Vagina (tissue), 2 donors: ENCODE results near the gene PRSS33.

ENCODE experiments used
- CTCF ChIP-seq, 3 experiments: fragments of 450-650 bp in 2 of 3; fragments of 200-600 bp in 1 of 3; sonication (generic) in 1 of 3; IDR thresholded peaks; one replicate each; pipeline ENCODE4 v1.5.1; 2017 to 2019; ENCODE audit warnings: antibody characterized with exemption in 3 of 3, mild to moderate bottlenecking in 2 of 3, moderate library complexity in 2 of 3
- POLR2A ChIP-seq, 2 donors: fragments of 450-650 bp; IDR thresholded peaks; one replicate each; pipeline ENCODE4 v1.6.1; 2017; ENCODE audit warnings: antibody characterized with exemption in 2 of 2, mild to moderate bottlenecking in 2 of 2, moderate library complexity in 2 of 2
- POLR2AphosphoS5 ChIP-seq, 2 donors: sonication (generic); formaldehyde crosslinking; IDR thresholded peaks; one replicate each; pipeline ENCODE4 v1.9.0; 2017; ENCODE audit warnings: antibody characterized with exemption in 2 of 2, mild to moderate bottlenecking in 2 of 2, low read depth in 1 of 2; ENCODE audit not compliant: insufficient read depth in 1 of 2

GRCh38 chr16:2740476-2740875 lies 46.9 kb downstream of the PRSS33 start:
- TF ChIP-seq CTCF (IDR thresholded peaks at IDR 0.05) (no peak), POLR2AphosphoS5 (IDR thresholded peaks at IDR 0.05; ENCODE audit: insufficient read depth in 1 of 2, low read depth in 1 of 2) (no peak), POLR2A (IDR thresholded peaks at IDR 0.05) (no peak)
